Renal cortex interstitium (tissue), 11 donors: ENCODE data around the gene KLHL18. TPM values are rescaled to one million over a fixed set of nuclear protein-coding genes. Genes with fewer than 3 reads are reported as not detected.
"Not testable (repeated sequence)": the region's sequence is repeated elsewhere in the genome, so short reads cannot be mapped to it uniquely, and the experiment has no call there.

Experiments
- DNase-seq, 11 donors: peaks; one replicate each; pipeline ENCODE4 v3.0.0-alpha.2; 2013; ENCODE audit warnings: low read depth in 9 of 11, low spot score in 4 of 11; ENCODE audit errors: extremely low read depth in 1 of 11
- polyA plus RNA-seq, 3 donors: library from polyadenylated mRNA; unstranded; fragments of 120-200 nt; gene quantifications; one replicate each; pipeline ENCODE4 v1.2.1, GENCODE V29; 2013; ENCODE audit not compliant: insufficient read length in 3 of 3

The KLHL18 gene
- polyA plus RNA-seq, 3 donors: 11.2 to 14.7 (median 14.3) TPM

GRCh38 chr3:47298439-47298838, 15.7 kb downstream of the KLHL18 start:
- DNase-seq: no peak

GRCh38 chr3:47299381-47300318, 16.9 kb downstream of the KLHL18 start:
- DNase-seq: no peak

- no peak for DNase-seq
These were observed 18.7 kb downstream of the KLHL18 start for GRCh38 chr3:47301456-47301855.

- DNase-seq: no peak
These were observed 23.3 kb downstream of the KLHL18 start for GRCh38 chr3:47306022-47306421.

GRCh38 chr3:47309231-47309630, 26.5 kb downstream of the KLHL18 start:
- DNase-seq: not testable (repeated sequence)

- no peak for DNase-seq
These were observed 27.6 kb downstream of the KLHL18 start for GRCh38 chr3:47310391-47310790.

GRCh38 chr3:47313341-47314055, 30.8 kb downstream of the KLHL18 start:
- no peak for DNase-seq

- no peak for DNase-seq
These were observed 31.5 kb downstream of the KLHL18 start for GRCh38 chr3:47314056-47314764.

GRCh38 chr3:47315069-47315647, 32.4 kb downstream of the KLHL18 start:
- DNase-seq: peak in 1 of 11 donors; percentile 13

GRCh38 chr3:47316151-47316550, 33.4 kb downstream of the KLHL18 start:
- DNase-seq: not testable (repeated sequence)

- no peak for DNase-seq
These were observed 36.2 kb downstream of the KLHL18 start for GRCh38 chr3:47318916-47319315.

- no peak for DNase-seq
These were observed 37.2 kb downstream of the KLHL18 start for GRCh38 chr3:47319956-47320355.

- no peak for DNase-seq
These were observed 40.9 kb downstream of the KLHL18 start for GRCh38 chr3:47323431-47324277.

- peak; percentile 40 to 85 (median 67) for DNase-seq
These were observed 41.6 kb downstream of the KLHL18 start for GRCh38 chr3:47324278-47324865.

- DNase-seq: no peak
These were observed 51.2 kb downstream of the KLHL18 start for GRCh38 chr3:47333907-47334306.

GRCh38 chr3:47337656-47338055, 54.9 kb downstream of the KLHL18 start:
- no peak for DNase-seq

GRCh38 chr3:47339951-47340350, 57.2 kb downstream of the KLHL18 start:
- no peak for DNase-seq

GRCh38 chr3:47340866-47341265, 58.1 kb downstream of the KLHL18 start:
- DNase-seq: no peak
